ENCODE data around the gene DOCK8. TPM values are rescaled to one million over a fixed set of nuclear protein-coding genes. Genes with fewer than 3 reads are reported as not detected.

The DOCK8 gene
- total and polyA plus RNA-seq, 2 of the 13 experiments (the other 11 are each of a cell fraction or from before 2014, with no cell fraction given): 0.28 to 0.38 TPM

- no peaks in the 10 kb centered on the region for H3K79me2 ChIP-seq (ENCODE audit: insufficient read depth, low read length)
- H2AFZ ChIP-seq (ENCODE audit: low read length): no peak overlapping the region
- in situ Hi-C loops (cut with HindIII; ENCODE audit: extremely low pct_ligation_motif_present, low pct_unique_long_range_greater_than_20kb) (no loop called here), intact Hi-C loops (cut with micrococcal nuclease; ENCODE audit: unreplicated experiment) (no loop called here)
- H3K9ac ChIP-seq (ENCODE audit: insufficient read depth, low read depth, low read length): no peak overlapping the region
- TF ChIP-seq HMG20B (CRISPR knock-in tag; conservative IDR thresholded peaks at IDR 0.05) (no peak), FOXC1 (CRISPR knock-in tag; IDR thresholded peaks at IDR 0.05; ENCODE audit: borderline replicate concordance) (no peak), HDAC2 (CRISPR knock-in tag; IDR thresholded peaks at IDR 0.05) (no peak), REXO4 (CRISPR knock-in tag; IDR thresholded peaks at IDR 0.05; ENCODE audit: borderline replicate concordance) (no peak), MEF2D (CRISPR knock-in tag; IDR thresholded peaks at IDR 0.05) (no peak), ZNF652 (CRISPR knock-in tag; IDR thresholded peaks at IDR 0.05; ENCODE audit: borderline replicate concordance, low read depth) (no peak)
- TF ChIP-seq, protein P1, sequence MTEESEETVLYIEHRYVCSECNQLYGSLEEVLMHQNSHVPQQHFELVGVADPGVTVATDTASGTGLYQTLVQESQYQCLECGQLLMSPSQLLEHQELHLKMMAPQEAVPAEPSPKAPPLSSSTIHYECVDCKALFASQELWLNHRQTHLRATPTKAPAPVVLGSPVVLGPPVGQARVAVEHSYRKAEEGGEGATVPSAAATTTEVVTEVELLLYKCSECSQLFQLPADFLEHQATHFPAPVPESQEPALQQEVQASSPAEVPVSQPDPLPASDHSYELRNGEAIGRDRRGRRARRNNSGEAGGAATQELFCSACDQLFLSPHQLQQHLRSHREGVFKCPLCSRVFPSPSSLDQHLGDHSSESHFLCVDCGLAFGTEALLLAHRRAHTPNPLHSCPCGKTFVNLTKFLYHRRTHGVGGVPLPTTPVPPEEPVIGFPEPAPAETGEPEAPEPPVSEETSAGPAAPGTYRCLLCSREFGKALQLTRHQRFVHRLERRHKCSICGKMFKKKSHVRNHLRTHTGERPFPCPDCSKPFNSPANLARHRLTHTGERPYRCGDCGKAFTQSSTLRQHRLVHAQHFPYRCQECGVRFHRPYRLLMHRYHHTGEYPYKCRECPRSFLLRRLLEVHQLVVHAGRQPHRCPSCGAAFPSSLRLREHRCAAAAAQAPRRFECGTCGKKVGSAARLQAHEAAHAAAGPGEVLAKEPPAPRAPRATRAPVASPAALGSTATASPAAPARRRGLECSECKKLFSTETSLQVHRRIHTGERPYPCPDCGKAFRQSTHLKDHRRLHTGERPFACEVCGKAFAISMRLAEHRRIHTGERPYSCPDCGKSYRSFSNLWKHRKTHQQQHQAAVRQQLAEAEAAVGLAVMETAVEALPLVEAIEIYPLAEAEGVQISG (CRISPR knock-in tag; IDR thresholded peaks at IDR 0.05): no peak
- no peaks in the 10 kb centered on the region for H3K4me1 ChIP-seq (ENCODE audit: insufficient read depth, low read length)
- ChIA-PET CTCF (ENCODE audit: low intra/inter-chr PET ratio, low total read pairs) (no interaction called here), POLR2A (no interaction called here)
- no peak for ATAC-seq
- H3K4me2 ChIP-seq (ENCODE audit: low read depth, low read length): no peak overlapping the region
- no peaks in the 10 kb centered on the region for H3K36me3 ChIP-seq (replicated peaks in 1 of 2; ENCODE audit: control insufficient read depth in 1 of 2, insufficient read depth in 2 of 2, low read length in 2 of 2)
- DNase-seq (ENCODE audit: low spot score): no peak
- no peak overlapping the region for H3K4me3 ChIP-seq (replicated peaks in 1 of 3; ENCODE audit: insufficient read depth in 1 of 3, low read depth in 2 of 3, low read length in 3 of 3)
- 85% methylated on average over 5 of the region's 5 CpGs for WGBS (ENCODE audit: low lambda C conversion rate)
- no peaks in the 10 kb centered on the region for H3K9me3 ChIP-seq (ENCODE audit: low read length)
- no peak overlapping the region for H3K27ac ChIP-seq (ENCODE audit: extremely low read length, insufficient read depth, low read length)
- no TSS peak for BruUV-seq (replicated peaks)
- no peaks in the 10 kb centered on the region for H4K20me1 ChIP-seq (ENCODE audit: insufficient read depth, low read length)
- H3K27me3 ChIP-seq (ENCODE audit: control insufficient read depth in 1 of 2, insufficient read depth in 2 of 2, low read length in 2 of 2): no peaks in the 10 kb centered on the region
- FAIRE-seq: no peak
Measured at GRCh38 chr9:398085-398484, 183.4 kb downstream of the DOCK8 start.
